ENCODE measurements around the gene PODXL2.
"Not testable (repeated sequence)": the region's sequence is repeated elsewhere in the genome, so short reads cannot be mapped to it uniquely, and the experiment has no call there.

PODXL2 gene

GRCh38 chr3:127646501-127647046, 17.6 kb downstream of the PODXL2 start:
- H3K36me3 ChIP-seq (ENCODE audit: control insufficient read depth, insufficient read depth, low read length) = no peaks in the 10 kb centered on the region
- H3K9ac ChIP-seq (ENCODE audit: low read length) = no peak overlapping the region
- H3K4me1 ChIP-seq (ENCODE audit: control insufficient read depth, insufficient read depth, low read length) = 0 out of 2 replicates have a peak, but pooled peaks cover 4% of the 10 kb centered on the region
- H3K9me3 ChIP-seq (ENCODE audit: control insufficient read depth, insufficient read depth, low read depth, low read length) = no peaks in the 10 kb centered on the region
- H3K4me3 ChIP-seq (ENCODE audit: low read depth, low read length) = no peak overlapping the region
- H3K27ac ChIP-seq (ENCODE audit: low read depth, low read length) = no peak overlapping the region
- no peaks in the 10 kb centered on the region for H3K27me3 ChIP-seq (ENCODE audit: control insufficient read depth, insufficient read depth, low read length)

- H3K9me3 ChIP-seq (ENCODE audit: control insufficient read depth, insufficient read depth, low read depth, low read length) = no peaks in the 10 kb centered on the region
- peaks cover 4% of the 10 kb centered on the region; the same call in 1 of the 2 replicates for H3K4me1 ChIP-seq (ENCODE audit: control insufficient read depth, insufficient read depth, low read length)
- H3K27me3 ChIP-seq (ENCODE audit: control insufficient read depth, insufficient read depth, low read length) = no peaks in the 10 kb centered on the region
- no peaks in the 10 kb centered on the region for H3K36me3 ChIP-seq (ENCODE audit: control insufficient read depth, insufficient read depth, low read length)
- no peak overlapping the region for H3K4me3 ChIP-seq (ENCODE audit: low read depth, low read length)
- no peak overlapping the region for H3K9ac ChIP-seq (ENCODE audit: low read length)
- H3K27ac ChIP-seq (ENCODE audit: low read depth, low read length) = no peak overlapping the region
Measured at GRCh38 chr3:127647166-127647844, 18.3 kb downstream of the PODXL2 start.

- H3K9me3 ChIP-seq (ENCODE audit: control insufficient read depth, insufficient read depth, low read depth, low read length) = no peaks in the 10 kb centered on the region
- no peak overlapping the region for H3K9ac ChIP-seq (ENCODE audit: low read length)
- H3K4me1 ChIP-seq (ENCODE audit: control insufficient read depth, insufficient read depth, low read length) = peaks cover 4% of the 10 kb centered on the region; the same call in 1 of the 2 replicates
- H3K27me3 ChIP-seq (ENCODE audit: control insufficient read depth, insufficient read depth, low read length) = no peaks in the 10 kb centered on the region
- no peak overlapping the region for H3K27ac ChIP-seq (ENCODE audit: low read depth, low read length)
- no peaks in the 10 kb centered on the region for H3K36me3 ChIP-seq (ENCODE audit: control insufficient read depth, insufficient read depth, low read length)
- H3K4me3 ChIP-seq (ENCODE audit: low read depth, low read length) = no peak overlapping the region
Measured at GRCh38 chr3:127647845-127648204, 18.8 kb downstream of the PODXL2 start.

- H3K9ac ChIP-seq (ENCODE audit: low read length) = no peak overlapping the region
- no peaks in the 10 kb centered on the region for H3K27me3 ChIP-seq (ENCODE audit: control insufficient read depth, insufficient read depth, low read length)
- no peak overlapping the region for H3K4me3 ChIP-seq (ENCODE audit: low read depth, low read length)
- H3K36me3 ChIP-seq (ENCODE audit: control insufficient read depth, insufficient read depth, low read length) = no peaks in the 10 kb centered on the region
- H3K27ac ChIP-seq (ENCODE audit: low read depth, low read length) = no peak overlapping the region
- no peaks in the 10 kb centered on the region for H3K9me3 ChIP-seq (ENCODE audit: control insufficient read depth, insufficient read depth, low read depth, low read length)
- H3K4me1 ChIP-seq (ENCODE audit: control insufficient read depth, insufficient read depth, low read length) = no peaks in the 10 kb centered on the region; the same call in 1 of the 2 replicates
Measured at GRCh38 chr3:127650236-127650635, 21.3 kb downstream of the PODXL2 start.

- Histone ChIP-seq H3K9me3 (ENCODE audit: control insufficient read depth, insufficient read depth, low read depth, low read length) (no peaks in the 10 kb centered on the region), H3K9ac (ENCODE audit: low read length) (no peak overlapping the region), H3K27ac (ENCODE audit: low read depth, low read length) (no peak overlapping the region), H3K27me3 (ENCODE audit: control insufficient read depth, insufficient read depth, low read length) (no peaks in the 10 kb centered on the region), H3K36me3 (ENCODE audit: control insufficient read depth, insufficient read depth, low read length) (no peaks in the 10 kb centered on the region), H3K4me3 (ENCODE audit: low read depth, low read length) (no peak overlapping the region), H3K4me1 (ENCODE audit: control insufficient read depth, insufficient read depth, low read length) (no peaks in the 10 kb centered on the region; the same call in 1 of the 2 replicates)
Measured at GRCh38 chr3:127651516-127652172, 22.7 kb downstream of the PODXL2 start.

- Histone ChIP-seq H3K27me3 (ENCODE audit: control insufficient read depth, insufficient read depth, low read length) (no peaks in the 10 kb centered on the region), H3K36me3 (ENCODE audit: control insufficient read depth, insufficient read depth, low read length) (no peaks in the 10 kb centered on the region), H3K9me3 (ENCODE audit: control insufficient read depth, insufficient read depth, low read depth, low read length) (no peaks in the 10 kb centered on the region), H3K27ac (ENCODE audit: low read depth, low read length) (no peak overlapping the region), H3K4me3 (ENCODE audit: low read depth, low read length) (no peak overlapping the region), H3K4me1 (ENCODE audit: control insufficient read depth, insufficient read depth, low read length) (no peaks in the 10 kb centered on the region; the same call in 1 of the 2 replicates), H3K9ac (ENCODE audit: low read length) (no peak overlapping the region)
Measured at GRCh38 chr3:127652246-127652995, 23.4 kb downstream of the PODXL2 start.

GRCh38 chr3:127654374-127654773, 25.4 kb downstream of the PODXL2 start:
- H3K9me3 ChIP-seq (ENCODE audit: control insufficient read depth, insufficient read depth, low read depth, low read length) = no peaks in the 10 kb centered on the region
- no peak overlapping the region for H3K27ac ChIP-seq (ENCODE audit: low read depth, low read length)
- H3K9ac ChIP-seq (ENCODE audit: low read length) = no peak overlapping the region

GRCh38 chr3:127654993-127655392, 26.0 kb downstream of the PODXL2 start:
- not testable (repeated sequence) for H3K9me3 ChIP-seq (ENCODE audit: control insufficient read depth, insufficient read depth, low read depth, low read length); H3K9ac ChIP-seq (ENCODE audit: low read length); H3K4me3 ChIP-seq (ENCODE audit: low read depth, low read length)

More at GRCh38 chr3:127654374-127654773, 25.4 kb downstream of the PODXL2 start:
- Histone ChIP-seq H3K4me1 (ENCODE audit: control insufficient read depth, insufficient read depth, low read length) (no peaks in the 10 kb centered on the region; the same call in 1 of the 2 replicates), H3K4me3 (ENCODE audit: low read depth, low read length) (no peak overlapping the region), H3K36me3 (ENCODE audit: control insufficient read depth, insufficient read depth, low read length) (no peaks in the 10 kb centered on the region), H3K27me3 (ENCODE audit: control insufficient read depth, insufficient read depth, low read length) (no peaks in the 10 kb centered on the region)

GRCh38 chr3:127655641-127656040, 26.7 kb downstream of the PODXL2 start:
- Histone ChIP-seq H3K9ac (ENCODE audit: low read length) (peak overlapping the region; percentile 34), H3K4me1 (ENCODE audit: control insufficient read depth, insufficient read depth, low read length) (no peaks in the 10 kb centered on the region; the same call in 1 of the 2 replicates), H3K9me3 (ENCODE audit: control insufficient read depth, insufficient read depth, low read depth, low read length) (no peaks in the 10 kb centered on the region), H3K36me3 (ENCODE audit: control insufficient read depth, insufficient read depth, low read length) (peaks cover 2% of the 10 kb centered on the region; the same call in 1 of the 2 replicates), H3K27me3 (ENCODE audit: control insufficient read depth, insufficient read depth, low read length) (no peaks in the 10 kb centered on the region), H3K27ac (ENCODE audit: low read depth, low read length) (no peak overlapping the region), H3K4me3 (ENCODE audit: low read depth, low read length) (no peak overlapping the region)

More at GRCh38 chr3:127654993-127655392, 26.0 kb downstream of the PODXL2 start:
- H3K27ac ChIP-seq (ENCODE audit: low read depth, low read length); H3K4me1 ChIP-seq (ENCODE audit: control insufficient read depth, insufficient read depth, low read length); H3K27me3 ChIP-seq (ENCODE audit: control insufficient read depth, insufficient read depth, low read length); H3K36me3 ChIP-seq (ENCODE audit: control insufficient read depth, insufficient read depth, low read length): not testable (repeated sequence)

GRCh38 chr3:127656906-127657305, 27.9 kb downstream of the PODXL2 start:
- no peaks in the 10 kb centered on the region; the same call in 1 of the 2 replicates for H3K4me1 ChIP-seq (ENCODE audit: control insufficient read depth, insufficient read depth, low read length)
- H3K9me3 ChIP-seq (ENCODE audit: control insufficient read depth, insufficient read depth, low read depth, low read length) = no peaks in the 10 kb centered on the region
- H3K4me3 ChIP-seq (ENCODE audit: low read depth, low read length) = no peak overlapping the region
- H3K27ac ChIP-seq (ENCODE audit: low read depth, low read length) = no peak overlapping the region
- no peaks in the 10 kb centered on the region for H3K27me3 ChIP-seq (ENCODE audit: control insufficient read depth, insufficient read depth, low read length)
- peaks cover 9% of the 10 kb centered on the region; the same call in 1 of the 2 replicates for H3K36me3 ChIP-seq (ENCODE audit: control insufficient read depth, insufficient read depth, low read length)
- no peak overlapping the region for H3K9ac ChIP-seq (ENCODE audit: low read length)

Data from HUES6 (cell line).